OCI-LY3 (cell line): Measurements from ENCODE around the gene KRTAP10-9.
"Not testable (repeated sequence)": the region's sequence is repeated elsewhere in the genome, so short reads cannot be mapped to it uniquely, and the experiment has no call there.

ENCODE experiments used
- H2AFZ ChIP-seq: fragments of 200-600, 300-600 bp; shearing (Covaris generic); 2 replicates; pipeline ENCODE4 v1.6.0; 2014; ENCODE audit warnings: antibody characterized with exemption, low read depth, low read length
- H3K27ac ChIP-seq: fragments of 200-600, 300-600 bp; sonication (generic); 2 replicates; pipeline ENCODE4 v1.5.1; 2014; ENCODE audit warnings: mild to moderate bottlenecking, low read length, moderate library complexity, mixed read lengths
- H3K27me3 ChIP-seq: fragments of 200-600, 300-600 bp; sonication (generic); 2 replicates; pipeline ENCODE4 v1.6.1; 2014; ENCODE audit warnings: low read depth, low read length, mixed read lengths
- H3K36me3 ChIP-seq: fragments of 200-600, 300-600 bp; sonication (generic); replicated peaks from 2 replicates; pipeline ENCODE3; 2014; ENCODE audit warnings: low read depth, low read length, mixed read lengths
- H3K4me1 ChIP-seq: fragments of 300-600, 200-600 bp; sonication (generic); 2 replicates; pipeline ENCODE4 v1.6.1; 2014; ENCODE audit warnings: low read length, mixed read lengths
- H3K4me2 ChIP-seq: fragments of 200-600, 300-600 bp; sonication (generic); 2 replicates; pipeline ENCODE4 v1.6.1; 2014; ENCODE audit warnings: low read length, mixed read lengths
- H3K4me3 ChIP-seq: fragments of 300-600, 200-600 bp; sonication (generic); 2 replicates; pipeline ENCODE4 v1.5.1; 2014; ENCODE audit warnings: antibody characterized with exemption, mild to moderate bottlenecking, low read length, moderate library complexity
- H3K79me2 ChIP-seq: fragments of 300-600, 200-600 bp; shearing (Covaris generic); 2 replicates; pipeline ENCODE4 v1.6.1; 2014; ENCODE audit warnings: mild to moderate bottlenecking, low read length, mixed read lengths
- H3K9ac ChIP-seq: fragments of 300-600, 200-600 bp; shearing (Covaris generic); 2 replicates; pipeline ENCODE4 v1.6.0; 2014; ENCODE audit warnings: mild to moderate bottlenecking, low read length, moderate library complexity
- H3K9me3 ChIP-seq: fragments of 200-600, 300-600 bp; shearing (Covaris generic); 2 replicates; pipeline ENCODE4 v1.6.1; 2014; ENCODE audit warnings: low read length, mixed read lengths; ENCODE audit not compliant: insufficient read depth
- H4K20me1 ChIP-seq: fragments of 200-600, 300-600 bp; sonication (generic); 2 replicates; pipeline ENCODE4 v1.6.1; 2016; ENCODE audit warnings: low read length, mixed read lengths; ENCODE audit not compliant: insufficient read depth
- EZH2phosphoT487 ChIP-seq: fragments of 200-600 bp; shearing (Covaris generic); IDR thresholded peaks from 2 replicates; pipeline ENCODE4 v1.6.1; 2018; ENCODE audit warnings: antibody characterized with exemption, mixed run types, low read depth
- TF ChIP-seq, protein P1 (sequence below): fragments of 200-600, 300-600 bp; sonication (generic); IDR thresholded peaks from 2 replicates; pipeline ENCODE4 v1.5.1; 2014; ENCODE audit warnings: antibody characterized with exemption, low read length, low read depth

Gene KRTAP10-9

DNA sequence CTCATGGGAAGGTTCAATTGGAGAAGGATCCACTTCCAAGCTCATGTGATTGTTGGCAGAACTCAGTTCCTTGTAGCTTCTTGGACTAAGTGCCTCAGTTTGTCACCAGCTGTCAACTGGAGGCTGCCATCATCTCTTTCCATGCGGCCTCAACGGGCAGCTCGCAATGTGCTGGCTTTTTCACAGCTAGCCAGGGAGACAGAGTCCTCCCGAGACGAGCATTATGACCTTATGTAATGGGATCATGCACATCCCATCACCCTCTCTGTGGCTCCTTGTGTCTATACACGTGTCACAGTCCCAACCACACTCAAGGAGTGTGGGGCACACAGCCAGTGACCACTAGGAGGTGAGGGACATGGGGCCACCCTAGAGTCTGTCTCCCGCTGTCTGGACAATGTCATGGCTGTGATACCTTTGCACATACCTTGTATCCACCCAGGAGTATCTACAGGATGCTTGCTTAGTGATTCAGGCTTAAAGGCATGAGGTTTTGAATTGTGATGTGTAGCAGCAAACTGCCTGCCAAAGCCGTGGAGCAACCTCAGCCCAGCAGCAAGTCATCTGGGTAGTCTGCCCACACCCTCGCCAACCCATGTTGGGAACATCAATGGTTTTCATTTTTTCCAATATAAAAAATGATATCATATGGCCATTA is 30.7 kb upstream of the KRTAP10-9 start:
- H3K4me3 ChIP-seq: no peak overlapping the region
- TF ChIP-seq, protein P1, sequence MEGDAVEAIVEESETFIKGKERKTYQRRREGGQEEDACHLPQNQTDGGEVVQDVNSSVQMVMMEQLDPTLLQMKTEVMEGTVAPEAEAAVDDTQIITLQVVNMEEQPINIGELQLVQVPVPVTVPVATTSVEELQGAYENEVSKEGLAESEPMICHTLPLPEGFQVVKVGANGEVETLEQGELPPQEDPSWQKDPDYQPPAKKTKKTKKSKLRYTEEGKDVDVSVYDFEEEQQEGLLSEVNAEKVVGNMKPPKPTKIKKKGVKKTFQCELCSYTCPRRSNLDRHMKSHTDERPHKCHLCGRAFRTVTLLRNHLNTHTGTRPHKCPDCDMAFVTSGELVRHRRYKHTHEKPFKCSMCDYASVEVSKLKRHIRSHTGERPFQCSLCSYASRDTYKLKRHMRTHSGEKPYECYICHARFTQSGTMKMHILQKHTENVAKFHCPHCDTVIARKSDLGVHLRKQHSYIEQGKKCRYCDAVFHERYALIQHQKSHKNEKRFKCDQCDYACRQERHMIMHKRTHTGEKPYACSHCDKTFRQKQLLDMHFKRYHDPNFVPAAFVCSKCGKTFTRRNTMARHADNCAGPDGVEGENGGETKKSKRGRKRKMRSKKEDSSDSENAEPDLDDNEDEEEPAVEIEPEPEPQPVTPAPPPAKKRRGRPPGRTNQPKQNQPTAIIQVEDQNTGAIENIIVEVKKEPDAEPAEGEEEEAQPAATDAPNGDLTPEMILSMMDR: no peak
- TF ChIP-seq EZH2phosphoT487: no peak

DNA sequence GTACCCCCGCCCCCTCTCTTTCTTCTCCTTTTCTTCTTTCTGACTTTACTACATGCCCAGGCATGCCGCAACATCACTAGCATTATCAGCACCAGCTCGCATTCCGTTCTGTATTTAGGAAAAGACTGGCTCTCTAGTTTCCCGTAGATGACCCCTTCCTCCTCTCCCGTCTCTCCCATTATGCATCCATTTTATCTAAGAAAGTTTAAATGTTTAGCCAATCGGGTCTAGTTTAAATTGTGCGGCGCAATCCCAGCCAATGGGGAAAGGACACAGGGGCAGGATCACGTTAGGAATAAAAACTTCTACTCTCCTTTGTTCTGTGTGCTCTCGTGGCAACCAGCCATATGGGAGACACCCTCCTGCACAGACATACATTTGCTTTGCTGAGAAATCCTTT is 28.8 kb upstream of the KRTAP10-9 start:
- Histone ChIP-seq H3K4me2 (no peak overlapping the region), H3K9me3 (no peaks in the 10 kb centered on the region), H3K4me1 (no peaks in the 10 kb centered on the region), H3K27me3 (no peaks in the 10 kb centered on the region), H3K36me3 (no peaks in the 10 kb centered on the region), H2AFZ (no peak overlapping the region), H3K27ac (no peak overlapping the region), H3K79me2 (no peaks in the 10 kb centered on the region), H4K20me1 (no peaks in the 10 kb centered on the region), H3K4me3 (no peak overlapping the region), H3K9ac (no peak overlapping the region)
- TF ChIP-seq, protein P1: no peak
- no peak for TF ChIP-seq EZH2phosphoT487

More for the DNA sequence above, 30.7 kb upstream of the KRTAP10-9 start:
- no peak overlapping the region for H2AFZ ChIP-seq
- H3K4me1 ChIP-seq: no peaks in the 10 kb centered on the region
- H3K4me2 ChIP-seq: no peak overlapping the region
- no peaks in the 10 kb centered on the region for H4K20me1 ChIP-seq
- no peaks in the 10 kb centered on the region for H3K79me2 ChIP-seq
- no peaks in the 10 kb centered on the region for H3K27me3 ChIP-seq
- no peaks in the 10 kb centered on the region for H3K9me3 ChIP-seq
- no peak overlapping the region for H3K27ac ChIP-seq
- H3K36me3 ChIP-seq: no peaks in the 10 kb centered on the region
- H3K9ac ChIP-seq: no peak overlapping the region

DNA sequence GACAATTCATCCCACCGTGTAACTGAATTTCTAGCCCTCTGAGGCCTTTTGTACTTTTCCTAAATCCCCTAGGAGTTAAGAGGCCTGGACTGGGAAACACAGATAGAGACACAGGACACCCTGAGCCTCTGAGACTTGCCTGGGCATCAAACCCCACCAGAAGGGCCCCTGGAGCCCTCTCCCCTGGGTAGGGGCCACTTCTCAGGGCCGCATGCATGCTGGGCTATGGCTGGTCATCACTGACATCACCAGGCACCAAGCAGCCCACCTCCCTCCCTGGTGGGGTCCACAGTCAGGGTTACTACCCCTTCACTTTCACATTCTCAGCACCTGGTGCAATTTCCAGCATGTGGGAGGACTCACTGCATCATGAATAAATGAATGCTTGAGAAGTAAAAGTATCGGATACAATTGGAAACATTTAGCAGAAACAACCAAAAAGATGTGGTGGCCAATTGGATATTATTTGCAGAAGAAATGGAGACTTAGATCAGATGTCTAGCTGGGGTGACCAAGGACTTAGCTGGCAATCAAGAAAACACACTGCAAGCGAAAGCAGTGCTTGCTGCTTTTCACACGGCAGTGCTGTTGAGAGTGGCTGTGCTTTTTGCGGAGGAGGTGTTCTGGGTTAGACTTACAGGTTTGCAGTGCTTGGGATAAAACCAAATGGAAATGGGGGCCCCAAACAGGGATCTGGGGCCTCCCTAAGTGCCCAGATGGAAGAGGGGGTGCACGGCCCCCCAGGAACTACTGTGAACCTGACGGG is 27.4 kb upstream of the KRTAP10-9 start:
- Histone ChIP-seq H3K9me3 (no peaks in the 10 kb centered on the region), H3K4me1 (no peaks in the 10 kb centered on the region), H3K36me3 (no peaks in the 10 kb centered on the region), H4K20me1 (no peaks in the 10 kb centered on the region), H3K79me2 (no peaks in the 10 kb centered on the region), H2AFZ (no peak overlapping the region), H3K9ac (no peak overlapping the region), H3K27me3 (no peaks in the 10 kb centered on the region; the same call in 1 of the 2 replicates), H3K4me2 (no peak overlapping the region), H3K4me3 (no peak overlapping the region), H3K27ac (no peak overlapping the region)
- TF ChIP-seq EZH2phosphoT487: no peak
- TF ChIP-seq, protein P1: no peak

DNA sequence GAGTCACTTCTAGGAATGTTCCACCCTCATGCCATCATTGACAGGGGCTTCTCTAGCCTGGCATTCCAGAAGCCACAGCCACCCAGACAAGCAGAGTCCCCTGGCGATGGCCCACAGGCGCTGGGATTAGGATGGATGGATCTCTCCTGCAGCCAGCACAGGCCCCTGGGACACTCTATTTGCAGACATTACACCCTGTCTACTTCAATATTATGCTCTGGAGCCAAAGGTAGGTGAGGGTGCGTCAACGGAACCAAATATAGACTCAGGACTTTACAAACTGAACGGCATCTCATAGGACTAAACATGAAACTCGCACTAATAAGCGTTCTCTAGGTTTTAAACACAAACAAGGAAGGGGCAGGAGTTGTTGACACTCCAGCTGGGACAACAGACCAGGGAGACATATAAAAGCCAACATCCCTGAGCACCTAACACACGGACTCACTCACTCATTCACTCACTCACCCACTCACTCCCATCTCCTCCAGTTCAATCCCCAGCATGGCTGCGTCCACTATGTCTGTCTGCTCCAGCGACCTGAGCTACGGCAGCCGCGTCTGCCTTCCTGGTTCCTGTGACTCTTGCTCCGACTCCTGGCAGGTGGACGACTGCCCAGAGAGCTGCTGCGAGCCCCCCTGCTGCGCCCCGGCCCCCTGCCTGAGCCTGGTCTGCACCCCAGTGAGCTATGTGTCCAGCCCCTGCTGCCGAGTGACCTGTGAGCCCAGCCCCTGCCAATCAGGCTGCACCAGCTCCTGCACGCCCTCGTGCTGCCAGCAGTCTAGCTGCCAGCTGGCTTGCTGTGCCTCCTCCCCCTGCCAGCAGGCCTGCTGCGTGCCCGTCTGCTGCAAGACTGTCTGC is 26.5 kb upstream of the KRTAP10-9 start, which contains the start of gene KRTAP10-7:
Gene KRTAP10-7 (plus strand): TSS at position 480 of the 861 bp plus-strand sequence. CDS start 25 bp downstream, at position 505.
- not testable (repeated sequence) for H3K9ac ChIP-seq, H3K27ac ChIP-seq, H3K4me2 ChIP-seq, H4K20me1 ChIP-seq, H3K36me3 ChIP-seq, H3K9me3 ChIP-seq, H3K4me1 ChIP-seq, H2AFZ ChIP-seq, H3K27me3 ChIP-seq, H3K4me3 ChIP-seq, H3K79me2 ChIP-seq

DNA sequence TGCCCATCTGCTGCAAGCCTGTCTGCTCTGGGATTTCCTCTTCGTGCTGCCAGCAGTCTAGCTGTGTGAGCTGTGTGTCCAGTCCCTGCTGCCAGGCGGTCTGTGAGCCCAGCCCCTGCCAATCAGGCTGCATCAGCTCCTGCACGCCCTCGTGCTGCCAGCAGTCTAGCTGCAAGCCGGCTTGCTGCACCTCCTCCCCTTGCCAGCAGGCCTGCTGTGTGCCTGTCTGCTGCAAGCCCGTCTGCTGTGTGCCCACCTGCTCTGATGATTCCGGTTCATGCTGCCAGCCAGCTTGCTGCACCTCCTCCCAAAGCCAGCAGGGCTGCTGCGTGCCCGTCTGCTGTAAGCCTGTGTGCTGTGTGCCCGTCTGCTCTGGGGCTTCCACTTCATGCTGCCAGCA is 25.8 kb upstream of the KRTAP10-9 start:
- not testable (repeated sequence) for H3K4me3 ChIP-seq, H3K4me2 ChIP-seq, H3K9ac ChIP-seq, H3K79me2 ChIP-seq, H3K27ac ChIP-seq, H3K9me3 ChIP-seq, H2AFZ ChIP-seq, H4K20me1 ChIP-seq, H3K27me3 ChIP-seq, H3K36me3 ChIP-seq, H3K4me1 ChIP-seq
